HG02759 (cell line): ENCODE results near the gene ARID1B.
"Not testable (repeated sequence)": the region's sequence is repeated elsewhere in the genome, so short reads cannot be mapped to it uniquely, and the experiment has no call there.

Experiments used
- ATAC-seq: cut with Tn5 transposase; IDR thresholded peaks from one replicate; pipeline ENCODE4 v1.9.1; 2021; ENCODE audit warnings: mild to moderate bottlenecking, moderate library complexity; ENCODE audit not compliant: unreplicated experiment

ARID1B gene

GRCh38 chr6:156928126-156928525 is 150.9 kb downstream of the ARID1B start:
- no peak for ATAC-seq

- ATAC-seq, result no peak
Measured at GRCh38 chr6:156928972-156929371, 151.8 kb downstream of the ARID1B start.

- no peak for ATAC-seq
Measured at GRCh38 chr6:156931283-156931682, 154.1 kb downstream of the ARID1B start.

GRCh38 chr6:156933201-156934068 is 156.3 kb downstream of the ARID1B start:
- ATAC-seq, result no peak

DNA sequence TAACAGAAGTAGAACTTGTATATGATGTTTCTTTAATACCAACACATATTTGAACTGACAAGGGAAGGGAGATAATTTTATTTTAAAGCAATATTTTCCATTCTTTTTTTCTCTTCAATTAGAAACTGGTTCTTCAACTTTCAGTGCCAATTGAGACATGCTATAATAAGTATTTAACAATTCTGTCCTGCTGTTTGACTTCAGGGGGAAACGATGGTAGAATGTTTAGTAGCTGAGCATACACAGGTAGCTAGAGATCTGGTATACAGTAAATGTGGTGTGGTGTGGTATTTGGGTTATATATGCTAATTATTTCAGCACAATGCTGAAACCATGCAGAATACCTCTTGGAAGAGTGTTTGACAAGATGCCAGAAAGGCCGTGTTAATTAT is 156.9 kb downstream of the ARID1B start:
- no peak for ATAC-seq

- no peak for ATAC-seq
Measured at GRCh38 chr6:156935000-156935399, 157.8 kb downstream of the ARID1B start.

- no peak for ATAC-seq
Measured at GRCh38 chr6:156938143-156938542, 161.0 kb downstream of the ARID1B start.

DNA sequence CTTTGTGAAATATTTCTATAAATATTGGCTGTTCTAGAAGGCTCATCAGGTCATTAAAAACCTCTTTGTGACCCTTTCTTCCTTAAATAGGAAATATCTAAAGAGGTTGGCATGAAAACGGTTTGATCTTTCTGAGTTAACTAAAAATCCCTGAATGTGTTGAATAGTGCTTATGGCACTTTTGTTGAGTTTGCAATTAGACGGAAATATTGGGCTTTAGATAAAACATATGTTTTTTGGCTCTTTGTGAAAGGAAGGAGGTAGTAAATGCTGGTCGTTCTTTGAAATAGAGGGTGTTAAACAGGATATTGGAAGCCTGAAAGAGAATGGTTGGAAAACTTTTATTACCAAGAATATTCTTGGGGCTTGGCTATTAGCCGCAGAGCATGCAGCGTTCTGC is 163.0 kb downstream of the ARID1B start:
- ATAC-seq, result no peak

GRCh38 chr6:156942266-156942665 is 165.1 kb downstream of the ARID1B start:
- ATAC-seq, result no peak

GRCh38 chr6:156943166-156943565 is 166.0 kb downstream of the ARID1B start:
- no peak for ATAC-seq

- ATAC-seq, result no peak
Measured at GRCh38 chr6:156943816-156944215, 166.6 kb downstream of the ARID1B start.

DNA sequence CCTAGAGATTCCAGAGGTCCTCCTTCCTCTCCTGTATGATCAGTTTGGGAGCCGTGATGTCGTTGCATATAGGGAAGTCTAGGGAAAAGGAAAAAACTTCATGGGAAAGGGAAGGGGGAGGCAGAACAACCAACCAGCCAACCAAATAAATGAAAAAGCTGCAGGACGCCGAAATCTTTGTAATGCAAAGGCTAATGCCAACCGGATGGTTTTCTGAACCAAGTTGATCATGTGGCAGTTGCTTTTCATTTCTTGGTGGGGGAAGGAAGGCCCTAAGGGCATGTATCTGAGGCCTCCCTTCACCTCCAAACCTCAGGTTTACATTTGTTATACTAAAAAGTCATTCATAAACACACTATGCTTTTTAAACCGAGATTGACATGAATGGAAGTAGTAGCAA is 167.2 kb downstream of the ARID1B start:
- ATAC-seq, result no peak

- not testable (repeated sequence) for ATAC-seq
Measured at GRCh38 chr6:156945789-156946172, 168.6 kb downstream of the ARID1B start.

DNA sequence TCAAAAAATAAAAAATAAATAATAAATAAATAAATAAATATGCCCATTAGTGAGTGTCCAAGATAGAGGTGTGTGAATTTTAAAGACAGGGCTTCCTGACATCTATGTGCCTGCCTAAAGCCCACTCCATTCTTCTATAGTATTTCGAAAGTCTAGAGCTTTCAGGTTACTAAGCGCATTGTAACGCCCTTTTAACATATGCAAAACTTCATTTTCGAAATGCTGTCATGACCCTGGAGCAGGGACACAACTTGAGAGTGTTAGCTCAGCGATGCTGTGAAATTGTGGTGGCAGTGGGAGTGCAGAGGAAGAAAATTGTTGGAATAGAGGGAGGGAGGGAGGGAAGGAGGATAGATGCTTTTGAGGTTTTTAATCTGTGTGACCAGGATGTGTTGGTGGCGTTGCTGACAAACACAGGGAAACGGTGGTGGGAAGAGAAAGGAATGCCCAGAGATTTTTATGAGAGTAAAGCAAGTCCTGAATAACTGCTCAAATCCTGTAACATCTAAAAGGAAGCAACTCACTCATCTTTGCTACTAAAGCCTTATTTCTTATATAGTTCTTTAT is 169.3 kb downstream of the ARID1B start:
- ATAC-seq, result no peak

DNA sequence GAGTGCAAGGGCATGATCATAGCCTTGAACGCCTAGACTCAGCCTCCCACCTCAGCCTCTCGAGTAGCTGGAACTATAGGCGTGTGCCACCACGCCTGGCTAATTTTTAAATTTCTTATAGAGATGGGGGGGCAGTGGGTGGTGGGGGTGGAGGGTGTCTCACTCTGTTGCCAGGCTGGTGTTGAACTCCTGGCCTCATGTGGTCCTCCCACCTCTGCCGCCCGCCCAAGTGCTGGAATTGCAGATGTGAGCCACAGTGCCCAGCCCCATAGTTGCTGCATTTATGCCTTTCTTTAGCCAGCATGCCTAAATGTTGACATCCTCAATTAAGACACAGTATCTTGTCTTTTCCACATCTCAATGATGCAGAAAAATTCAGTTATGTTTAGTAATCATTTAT is 171.1 kb downstream of the ARID1B start:
- no peak for ATAC-seq

GRCh38 chr6:156948807-156949206 is 171.6 kb downstream of the ARID1B start:
- ATAC-seq, result no peak

GRCh38 chr6:156949376-156949775 is 172.2 kb downstream of the ARID1B start:
- no peak for ATAC-seq

DNA sequence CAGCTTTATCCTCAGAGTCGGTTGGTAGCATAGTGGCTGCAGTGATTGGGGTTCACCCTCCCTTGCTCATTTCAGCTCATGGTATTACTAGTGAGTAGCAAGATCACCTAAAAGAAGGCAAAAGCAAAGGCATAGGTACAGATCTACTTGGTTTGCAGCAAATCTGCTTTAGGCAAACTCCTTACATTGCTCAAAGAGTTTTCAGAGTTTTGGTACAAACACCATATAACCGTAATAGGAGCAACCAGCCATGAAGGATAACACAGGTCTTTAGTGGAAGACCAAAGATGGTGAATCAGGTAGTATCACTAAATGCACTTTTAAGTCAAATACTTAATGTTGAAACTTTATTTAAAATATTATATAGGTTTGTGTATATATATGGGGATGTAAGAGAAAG is 172.9 kb downstream of the ARID1B start:
- ATAC-seq, result no peak

- no peak for ATAC-seq
Measured at GRCh38 chr6:156950531-156950930, 173.4 kb downstream of the ARID1B start.

DNA sequence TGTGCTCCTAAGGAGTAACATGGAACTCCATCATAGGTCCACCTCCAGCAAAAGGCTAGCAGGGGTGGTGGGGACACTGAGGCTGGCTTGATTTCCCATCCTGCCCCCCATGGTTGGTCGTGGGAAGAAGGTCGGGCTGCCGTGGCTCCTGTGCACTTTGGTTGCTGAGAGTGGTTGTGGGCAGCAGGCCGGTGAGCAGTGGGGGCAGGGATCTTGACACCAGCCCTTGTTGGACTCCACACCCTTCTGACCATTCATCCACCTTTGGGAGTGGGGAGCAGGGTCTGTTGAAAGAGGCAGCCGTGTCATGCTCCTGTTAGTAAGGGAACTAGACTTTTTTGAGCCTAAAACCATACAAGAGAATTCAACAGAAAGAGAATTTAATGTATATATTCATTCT is 175.2 kb downstream of the ARID1B start:
- no peak for ATAC-seq

GRCh38 chr6:156953127-156953478 is 175.9 kb downstream of the ARID1B start:
- ATAC-seq, result no peak

- ATAC-seq, result no peak
Measured at GRCh38 chr6:156953479-156954146, 176.4 kb downstream of the ARID1B start.
